Right lung (tissue), 5 donors: ENCODE results near the gene TCF3. TPM values are rescaled to one million over a fixed set of nuclear protein-coding genes. Genes with fewer than 3 reads are reported as not detected.
A peak's percentile ranks its signal among the peaks of the same experiment; 100 is the strongest.

ENCODE experiments used
- DNase-seq, 2 donors: peaks; one replicate each; pipeline ENCODE4 v3.0.0-alpha.2; 2013
- polyA plus RNA-seq, 5 donors: library from polyadenylated mRNA; unstranded; fragments of 120-200 nt; gene quantifications; one replicate each; pipeline versions ENCODE4 v1.2.1 to v1.2.3, GENCODE V29; 2013; ENCODE audit warnings: inconsistent platforms in 1 of 5, low replicate concordance in 1 of 5; ENCODE audit not compliant: insufficient read length in 5 of 5, insufficient read depth in 1 of 5

Gene TCF3
- polyA plus RNA-seq, 5 donors: 101 to 158 (median 127) TPM

DNA sequence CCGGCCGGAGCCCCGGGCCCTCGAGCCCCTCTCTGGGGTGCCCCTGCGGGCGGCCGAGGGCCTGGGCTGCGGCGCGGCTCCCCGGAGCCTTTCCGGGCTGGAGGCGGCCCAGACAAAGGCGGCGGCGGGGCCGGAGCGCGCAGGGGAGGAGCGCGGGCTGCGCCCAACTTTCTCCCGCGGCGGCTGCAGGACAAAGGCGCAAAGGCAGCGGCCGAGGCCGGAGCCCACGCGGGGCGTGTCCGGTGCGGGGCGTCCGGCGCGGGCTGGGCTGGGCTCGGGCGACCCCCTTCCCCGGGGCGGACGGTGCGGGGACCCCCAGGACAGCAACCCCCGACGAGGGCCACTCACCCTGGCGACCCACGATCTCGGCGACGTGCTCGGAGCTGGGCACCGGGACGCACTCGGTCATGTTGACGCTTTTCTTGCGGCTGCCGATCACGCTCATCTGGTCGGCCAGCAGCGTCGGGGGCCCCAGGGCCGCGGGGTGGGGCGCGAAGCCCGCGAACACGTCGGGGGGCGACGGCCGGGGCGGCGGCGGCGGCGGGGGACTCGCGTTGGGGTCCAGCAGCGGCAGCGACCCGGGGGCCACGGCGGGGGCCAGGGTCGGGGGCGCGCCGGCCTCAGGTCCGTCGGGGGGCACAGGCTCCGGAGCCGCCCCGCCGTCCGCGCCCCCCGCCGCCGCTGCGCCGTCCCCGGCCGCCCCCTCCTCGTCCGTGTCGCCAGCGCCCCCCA lies 85.1 kb downstream of the TCF3 start:
- DNase-seq: peak in 1 of 2 donors; percentile 28

DNA sequence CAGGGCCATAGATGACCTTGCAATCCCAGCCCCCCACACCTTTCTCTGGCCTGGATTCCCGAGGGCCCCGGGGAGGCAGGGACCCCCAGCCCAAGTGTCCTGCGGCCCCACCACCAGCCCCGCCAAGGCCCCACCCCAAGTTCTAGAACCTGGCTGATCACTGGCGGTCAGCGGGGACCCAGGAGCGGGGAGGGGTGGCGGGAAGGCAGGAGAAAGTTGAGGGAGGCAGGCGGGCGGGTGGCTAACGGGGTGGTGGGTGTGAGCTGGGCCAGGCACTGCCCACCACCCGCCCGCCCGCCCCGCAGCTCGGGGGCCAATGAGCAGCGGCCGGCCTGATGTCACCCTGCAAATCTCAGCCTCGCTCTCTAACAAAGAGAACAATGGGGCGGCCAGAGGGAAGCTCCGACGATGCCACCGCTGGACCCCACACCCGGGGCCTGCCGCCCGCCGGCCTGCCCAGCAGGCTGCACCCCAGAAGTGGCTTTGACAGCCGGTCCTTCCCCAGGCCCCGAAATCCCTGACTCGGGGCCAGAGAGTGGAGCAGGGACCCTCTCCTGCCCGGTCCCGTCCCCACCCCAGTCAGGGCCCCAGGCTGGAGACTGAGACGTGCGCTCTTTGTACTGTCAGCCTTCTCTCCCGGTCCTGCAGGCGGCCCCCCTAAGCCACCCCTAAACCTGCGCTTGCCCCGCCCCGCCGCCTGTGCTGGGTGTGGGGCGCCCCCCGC lies 85.9 kb downstream of the TCF3 start:
- DNase-seq: peak; percentile 88 to 93

DNA sequence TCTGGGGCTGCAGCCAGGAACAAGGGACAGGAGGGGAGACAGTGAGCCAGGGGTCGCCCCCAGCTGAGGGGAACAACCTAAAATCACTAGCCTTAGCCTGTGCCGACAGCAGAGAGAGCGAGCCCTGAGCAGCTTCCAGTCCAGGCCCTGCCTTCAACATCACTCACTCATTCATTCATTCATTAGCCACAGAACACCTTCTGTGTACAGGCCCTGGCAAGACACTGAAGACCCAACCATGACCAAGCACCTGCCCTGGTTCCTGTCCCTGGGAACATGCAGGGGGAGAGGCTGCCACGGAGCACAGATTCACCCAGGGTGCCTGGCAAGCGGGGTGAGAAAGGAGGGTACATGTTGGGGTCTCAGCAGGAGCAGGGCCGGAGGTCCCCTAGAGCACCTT lies 89.2 kb downstream of the TCF3 start:
- DNase-seq: no peak

DNA sequence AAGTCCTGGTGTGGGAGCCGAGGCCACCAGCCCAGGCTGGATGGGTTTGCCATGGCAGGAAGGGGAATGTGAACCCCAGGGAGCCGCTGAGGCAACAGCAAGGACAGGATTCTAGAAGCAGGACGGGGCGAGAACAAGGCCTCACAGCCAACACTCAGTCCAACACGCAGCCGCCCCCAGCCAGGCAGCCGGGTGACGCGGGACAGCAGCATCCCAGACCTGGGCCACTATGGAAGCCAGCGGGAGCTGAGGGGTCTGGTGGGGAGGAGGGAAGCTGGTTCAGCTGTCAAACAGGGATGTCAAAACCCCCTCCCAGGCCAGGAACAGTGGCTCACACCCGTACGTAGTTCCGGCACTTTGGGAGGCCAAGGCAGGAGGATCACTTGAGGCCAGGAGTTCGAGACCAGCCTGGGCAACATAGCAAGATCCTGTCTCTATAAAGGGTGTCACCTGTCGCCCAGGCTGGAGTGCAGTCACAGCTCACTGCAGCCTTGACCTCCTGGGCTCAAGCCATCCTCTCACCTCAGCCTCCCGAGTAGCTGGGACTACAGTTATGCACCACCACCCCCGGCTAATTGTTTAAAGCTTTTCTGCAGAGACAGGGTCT lies 91.1 kb downstream of the TCF3 start:
- DNase-seq: no peak

DNA sequence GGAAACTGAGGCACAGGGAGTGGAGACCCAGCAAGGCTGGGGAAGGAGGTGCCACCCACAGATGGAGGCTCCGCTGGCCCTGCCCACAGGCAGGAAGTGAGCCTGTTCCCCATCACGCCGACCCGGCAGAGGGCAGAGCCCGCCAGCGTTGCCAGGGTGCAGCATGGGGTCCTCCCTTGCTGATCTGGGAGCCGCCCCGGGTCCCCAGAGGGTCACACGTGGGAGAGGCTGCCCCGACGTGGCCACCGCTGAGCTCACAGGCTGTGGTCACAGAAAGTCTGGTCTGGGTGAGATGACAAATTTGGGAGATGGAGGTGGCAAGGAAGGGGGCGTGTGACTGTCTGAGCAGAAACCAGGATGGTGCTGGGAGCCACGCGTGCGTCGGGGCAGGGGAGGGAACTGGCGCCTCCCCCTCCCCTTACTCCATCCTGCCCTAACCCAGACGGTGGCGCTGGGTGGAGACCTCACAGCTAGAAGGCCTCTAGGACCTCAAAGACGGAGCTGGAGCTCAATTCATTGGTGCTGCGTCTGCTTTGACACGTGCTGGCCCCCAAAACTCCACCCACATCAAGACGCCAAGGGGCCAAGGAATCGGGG lies 92.0 kb downstream of the TCF3 start:
- DNase-seq: no peak

Other genes starting within 250 kb of the TCF3 start
- 100 to 1,000 TPM in 1 of 5 donors, 10 to 100 TPM in 4; 86.4 to 104 (median 87.9) TPM for gene DAZAP1, start 245.0 kb downstream of the TCF3 start, polyA plus RNA-seq
- 1,000 to 10,000 TPM in 1 of 5 donors, 100 to 1,000 TPM in 4; 535 to 1,164 (median 663) TPM for gene RPS15, start 214.2 kb downstream of the TCF3 start, polyA plus RNA-seq
- 1 to 10 TPM in 2 of 5 donors, under 1 TPM in 3; 0.57 to 1.2 (median 0.71) TPM for gene APC2, start 202.5 kb downstream of the TCF3 start, polyA plus RNA-seq
- 10 to 100 TPM; 17.4 to 34.7 (median 20.9) TPM for gene C19orf25, start 173.4 kb downstream of the TCF3 start, polyA plus RNA-seq
- 1 to 10 TPM; 2.7 to 6.0 (median 3.7) TPM for gene PCSK4, start 162.3 kb downstream of the TCF3 start, polyA plus RNA-seq
- 1 to 10 TPM; 2.4 to 6.7 (median 3.9) TPM for gene REEP6, start 161.4 kb downstream of the TCF3 start, polyA plus RNA-seq
- gene ADAMTSL5, start 139.6 kb downstream of the TCF3 start, polyA plus RNA-seq: 1 to 10 TPM in 1 of 5 donors, under 1 TPM in 4; 0.38 to 1.2 (median 0.54) TPM
- under 1 TPM; 0.14 to 0.53 (median 0.28) TPM for gene PLK5, start 128.5 kb downstream of the TCF3 start, polyA plus RNA-seq
- 10 to 100 TPM; 17.1 to 42.8 (median 25.2) TPM for gene MEX3D, start 84.3 kb downstream of the TCF3 start, polyA plus RNA-seq
- gene MBD3, start 59.8 kb downstream of the TCF3 start, polyA plus RNA-seq: 10 to 100 TPM; 35.7 to 87.1 (median 46.5) TPM
- 100 to 1,000 TPM in 1 of 5 donors, 10 to 100 TPM in 4; 55.7 to 119 (median 83.2) TPM for gene UQCR11, start 47.2 kb downstream of the TCF3 start, polyA plus RNA-seq
- under 1 TPM; 0.04 to 0.09 (median 0.06) TPM for gene ONECUT3, start 100.9 kb upstream of the TCF3 start, polyA plus RNA-seq
- gene ATP8B3, start 159.7 kb upstream of the TCF3 start, polyA plus RNA-seq: 1 to 10 TPM in 2 of 5 donors, under 1 TPM in 3; 0.63 to 1.6 (median 0.99) TPM
- 10 to 100 TPM; 14.3 to 29.4 (median 21.7) TPM for gene REXO1, start 195.9 kb upstream of the TCF3 start, polyA plus RNA-seq
- 10 to 100 TPM in 1 of 5 donors, 1 to 10 TPM in 4; 3.3 to 12.8 (median 6.0) TPM for gene KLF16, start 211.0 kb upstream of the TCF3 start, polyA plus RNA-seq
- 10 to 100 TPM; 34.9 to 90.0 (median 45.8) TPM for gene ABHD17A, start 232.9 kb upstream of the TCF3 start, polyA plus RNA-seq